GM18508 (cell line): Measurements from ENCODE around the gene CNTN1.

Experiments
- ATAC-seq: cut with Tn5 transposase; IDR thresholded peaks from one replicate; pipeline ENCODE4 v1.9.1; 2021; ENCODE audit warnings: moderate number of reproducible peaks; ENCODE audit not compliant: insufficient read depth, unreplicated experiment

The CNTN1 gene

DNA sequence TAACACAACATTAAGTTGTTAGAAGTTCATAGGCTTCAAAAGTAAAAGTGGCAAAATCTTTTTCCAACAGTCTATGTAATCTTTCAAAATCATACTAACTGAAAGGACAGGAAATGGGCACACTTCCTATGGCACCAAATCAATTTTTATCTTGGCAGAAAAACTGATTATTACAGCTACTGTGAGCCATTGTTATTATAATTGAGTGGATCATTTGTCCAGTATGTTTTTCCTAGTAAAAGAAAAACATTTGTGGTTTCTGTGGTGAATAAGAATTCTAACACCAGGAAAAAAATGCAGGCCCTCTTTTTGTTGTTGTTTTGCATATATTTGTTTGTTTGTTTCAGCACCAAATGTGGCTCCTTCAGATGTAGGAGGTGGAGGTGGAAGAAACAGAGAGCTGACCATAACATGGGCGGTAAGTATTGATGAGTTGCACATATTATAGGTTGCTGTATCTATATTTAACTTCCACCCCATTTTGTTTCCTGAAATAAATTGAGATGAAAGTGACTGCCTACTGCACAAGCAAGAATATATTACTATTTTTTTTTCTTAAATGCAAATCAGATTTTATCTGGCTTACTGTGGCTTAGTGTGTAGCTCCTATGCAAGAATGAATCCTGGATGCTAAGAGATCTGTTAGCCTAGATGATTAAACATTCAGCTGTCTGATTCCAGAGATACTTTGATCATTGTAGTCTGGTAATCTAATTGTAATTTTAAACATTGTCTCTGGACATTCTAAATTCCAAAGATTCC is 321.8 kb downstream of the CNTN1 start:
- ATAC-seq = no peak

GRCh38 chr12:41014643-41015020 is 322.4 kb downstream of the CNTN1 start:
- no peak for ATAC-seq

- ATAC-seq = no peak
Observed at GRCh38 chr12:41018010-41018409, 325.8 kb downstream of the CNTN1 start.

DNA sequence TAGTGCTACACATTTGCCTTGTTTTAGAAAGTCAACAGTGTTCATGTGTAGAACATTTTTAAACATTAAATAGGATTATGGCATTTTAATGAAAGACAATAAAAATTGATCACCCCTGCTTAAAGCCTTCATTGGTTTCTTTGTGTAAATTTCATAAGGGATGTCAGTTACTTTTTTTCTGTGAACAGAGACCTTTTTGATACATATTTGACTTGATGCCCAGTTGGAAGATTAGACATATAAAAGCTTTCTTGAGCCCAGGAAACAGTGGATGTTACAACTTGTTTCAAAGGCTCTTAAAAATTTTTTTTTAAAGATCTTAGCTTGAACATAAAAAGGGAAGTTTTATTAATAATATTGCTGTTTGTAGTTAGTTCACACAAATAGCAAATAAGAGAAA is 327.2 kb downstream of the CNTN1 start:
- ATAC-seq = no peak

- no peak for ATAC-seq
Observed at GRCh38 chr12:41023836-41024235, 331.6 kb downstream of the CNTN1 start.

DNA sequence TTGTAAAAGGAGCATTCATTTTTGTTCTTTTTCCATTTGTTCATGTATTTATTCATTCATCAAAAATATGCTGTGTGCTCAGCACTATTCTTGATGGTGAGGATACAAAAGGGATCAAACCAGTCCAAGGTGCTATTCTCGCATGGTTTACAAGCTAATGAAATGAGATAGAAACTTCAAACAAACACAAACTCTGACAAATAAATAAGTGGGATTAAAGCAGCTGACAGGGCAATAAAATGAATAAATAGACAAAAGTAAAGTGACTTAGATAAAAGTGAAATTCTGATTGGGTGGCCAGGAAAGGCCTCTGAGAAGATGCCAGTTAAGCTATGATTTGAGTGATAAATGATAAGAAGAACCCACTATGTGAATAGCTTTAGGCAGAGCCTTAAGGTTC is 333.9 kb downstream of the CNTN1 start:
- no peak for ATAC-seq

- ATAC-seq = no peak
Observed at GRCh38 chr12:41032386-41032785, 340.1 kb downstream of the CNTN1 start.

DNA sequence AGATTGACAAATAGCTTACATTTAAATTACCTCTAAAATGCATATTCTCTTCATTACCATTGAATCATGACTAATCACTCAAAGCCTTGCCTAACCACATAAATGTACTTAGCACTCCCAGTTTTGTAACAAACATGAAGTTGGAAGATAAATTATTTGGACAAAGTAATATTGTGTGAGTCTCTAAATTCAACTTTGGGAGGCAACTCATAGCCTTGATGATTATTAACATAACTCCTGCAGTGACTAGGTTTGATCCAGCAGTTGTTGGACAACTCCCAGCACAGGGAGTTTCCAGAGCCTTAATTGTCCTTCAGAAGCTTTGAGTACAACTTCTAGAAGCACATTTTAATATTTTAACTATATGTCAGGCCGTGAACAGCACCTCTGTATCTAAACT is 342.4 kb downstream of the CNTN1 start:
- ATAC-seq = no peak

- ATAC-seq = no peak
Observed at GRCh38 chr12:41039461-41039860, 347.2 kb downstream of the CNTN1 start.

- no peak for ATAC-seq
Observed at GRCh38 chr12:41045509-41045908, 353.3 kb downstream of the CNTN1 start.

GRCh38 chr12:41049033-41049432 is 356.8 kb downstream of the CNTN1 start:
- ATAC-seq = no peak

- ATAC-seq = no peak
Observed at GRCh38 chr12:41051954-41052353, 359.7 kb downstream of the CNTN1 start.

GRCh38 chr12:41052441-41052840 is 360.2 kb downstream of the CNTN1 start:
- no peak for ATAC-seq

- ATAC-seq = no peak
Observed at GRCh38 chr12:41053046-41053445, 360.8 kb downstream of the CNTN1 start.

DNA sequence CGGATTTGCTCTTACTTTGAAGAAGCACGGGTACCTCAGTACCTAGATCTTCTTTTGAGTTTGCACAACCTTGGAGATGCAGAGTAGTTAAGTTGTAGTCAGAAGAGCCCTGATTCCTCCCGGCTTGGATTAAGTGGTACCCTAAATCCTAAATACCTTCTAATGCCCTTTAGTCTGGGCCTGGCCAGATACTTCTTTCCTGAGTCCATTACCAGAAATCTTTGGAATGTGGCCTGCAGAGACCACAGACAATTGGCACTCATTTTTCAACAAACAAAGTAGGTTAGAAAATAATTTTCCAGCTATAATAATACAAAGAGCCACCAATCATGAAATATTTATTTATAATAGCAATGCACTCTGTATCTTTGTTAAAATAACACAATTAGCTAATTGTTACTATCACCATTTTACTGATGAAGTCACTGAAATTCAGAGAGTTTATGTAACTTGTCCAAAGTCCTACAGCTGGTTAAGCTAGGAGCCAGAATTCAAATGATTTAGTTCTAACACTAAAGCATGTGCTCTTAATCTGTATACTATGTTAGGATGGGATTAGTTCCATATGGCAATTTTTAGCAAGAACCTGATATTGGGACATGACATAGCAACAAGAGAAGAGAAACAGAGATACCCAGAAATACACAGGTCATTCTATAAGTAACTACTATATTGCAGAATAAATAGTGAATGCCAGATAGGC is 363.8 kb downstream of the CNTN1 start:
- no peak for ATAC-seq

- no peak for ATAC-seq
Observed at GRCh38 chr12:41058266-41058665, 366.0 kb downstream of the CNTN1 start.

- no peak for ATAC-seq
Observed at GRCh38 chr12:41061192-41061591, 369.0 kb downstream of the CNTN1 start.

DNA sequence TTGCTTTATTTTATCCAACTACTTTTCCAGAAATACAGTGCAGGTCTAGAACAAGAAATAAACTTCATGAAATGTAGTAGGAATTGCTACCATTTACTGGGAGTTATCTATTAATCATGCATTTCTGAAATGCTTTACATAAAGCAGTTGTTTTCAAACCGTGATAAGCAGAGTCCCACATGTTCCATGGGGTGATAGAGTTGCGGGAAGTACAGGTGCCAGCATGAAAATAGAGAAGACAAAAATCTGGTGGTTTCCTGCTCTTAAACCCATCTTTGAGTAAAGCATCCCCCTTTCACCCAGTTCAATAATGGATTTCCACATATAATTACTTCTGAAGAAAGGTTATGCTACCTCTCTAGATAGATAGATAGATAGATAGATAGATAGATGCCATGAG is 372.2 kb downstream of the CNTN1 start:
- ATAC-seq = no peak

DNA sequence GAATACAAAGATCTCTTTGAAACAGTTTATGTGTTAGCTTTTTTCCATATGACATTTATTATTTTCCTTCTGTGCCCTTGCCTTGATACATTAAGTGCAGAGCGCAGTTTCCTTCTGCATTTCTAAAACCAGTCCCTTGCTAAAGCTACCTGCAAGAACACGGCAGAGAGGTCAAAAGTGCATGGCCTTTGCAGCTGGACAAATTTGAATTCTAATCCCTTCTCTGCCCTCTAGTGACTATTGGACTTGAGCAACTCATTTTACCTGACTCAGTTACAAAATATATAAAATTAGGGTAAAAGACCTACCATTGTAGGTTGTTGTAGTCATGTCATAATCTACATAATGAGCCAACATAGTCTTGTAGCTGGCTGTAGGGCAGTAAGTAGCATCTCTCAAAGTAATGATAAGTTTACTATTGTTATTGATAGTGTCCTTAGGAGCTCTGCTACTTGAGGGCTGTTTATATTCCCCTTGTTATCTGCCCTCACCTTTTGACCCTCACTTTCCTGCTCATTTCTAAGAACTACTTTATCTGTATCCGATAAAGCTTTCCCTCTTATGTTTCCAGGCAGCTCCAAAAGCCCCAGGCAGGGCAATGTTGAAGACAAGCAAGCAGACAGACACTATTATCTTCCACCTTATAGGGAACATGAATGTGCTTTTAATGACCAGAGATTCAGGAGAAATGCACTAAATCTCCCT is 375.9 kb downstream of the CNTN1 start:
- ATAC-seq = no peak

- no peak for ATAC-seq
Observed at GRCh38 chr12:41073633-41074472, 381.6 kb downstream of the CNTN1 start.

DNA sequence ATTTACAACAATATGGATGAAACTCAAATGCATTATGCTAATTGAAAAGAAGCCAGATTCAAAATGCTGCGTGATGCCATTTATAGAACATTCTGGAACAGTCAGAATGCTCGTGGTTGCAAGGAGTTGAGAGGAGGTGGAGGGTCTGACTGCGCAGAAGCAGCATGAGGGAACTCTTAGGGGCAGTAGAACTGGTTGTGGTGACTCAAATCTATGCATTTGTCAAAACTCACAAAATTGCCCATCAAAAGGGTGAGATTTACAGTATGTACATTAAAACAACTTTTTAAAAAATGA is 382.2 kb downstream of the CNTN1 start:
- no peak for ATAC-seq
